PFSK-1 (cell line): ENCODE measurements around the gene CPSF7. TPM values are rescaled to one million over a fixed set of nuclear protein-coding genes. Genes with fewer than 3 reads are reported as not detected.

Experiments
- FOXP2 ChIP-seq: optimal IDR thresholded peaks from 2 replicates; pipeline ENCODE3; 2011; ENCODE audit warnings: borderline replicate concordance, control low read depth, inconsistent platforms; ENCODE audit not compliant: insufficient read depth; ENCODE audit errors: extremely low read length, extremely low read depth
- POLR2AphosphoS5 ChIP-seq: IDR thresholded peaks from 2 replicates; pipeline ENCODE4 v1.6.1; 2012; ENCODE audit warnings: low read depth, mild to moderate bottlenecking, control low read depth, low read length, moderate library complexity
- SIN3A ChIP-seq: IDR thresholded peaks from 2 replicates; pipeline ENCODE4 v1.6.1; 2012; ENCODE audit warnings: mild to moderate bottlenecking, low read length, moderate library complexity, borderline replicate concordance; ENCODE audit not compliant: insufficient read depth
- TAF1 ChIP-seq: IDR thresholded peaks from 2 replicates; pipeline ENCODE4 v1.6.1; 2012; ENCODE audit warnings: low read length, control low read depth, borderline replicate concordance; ENCODE audit not compliant: insufficient read depth
- polyA plus RNA-seq: library from polyadenylated mRNA; unstranded; fragments of >200 nt; gene quantifications from one replicate; pipeline ENCODE4 v1.2.1, GENCODE V29; 2012; ENCODE audit warnings: low read depth, missing spikeins; ENCODE audit not compliant: insufficient read length
- TF ChIP-seq, protein P1 (sequence below), 2 experiments: IDR thresholded peaks; 2 replicates each; pipeline versions ENCODE4 v1.6.1 to v1.8.0; 2011 to 2012; ENCODE audit warnings: low read depth in 2 of 2, low read length in 2 of 2, control low read depth in 1 of 2, inconsistent platforms in 1 of 2, mild to moderate bottlenecking in 1 of 2, moderate library complexity in 1 of 2; ENCODE audit not compliant: insufficient read depth in 1 of 2

The CPSF7 gene
- polyA plus RNA-seq = 53.8 TPM

- TF ChIP-seq POLR2AphosphoS5 = peak; percentile 76
- TF ChIP-seq, protein P1, sequence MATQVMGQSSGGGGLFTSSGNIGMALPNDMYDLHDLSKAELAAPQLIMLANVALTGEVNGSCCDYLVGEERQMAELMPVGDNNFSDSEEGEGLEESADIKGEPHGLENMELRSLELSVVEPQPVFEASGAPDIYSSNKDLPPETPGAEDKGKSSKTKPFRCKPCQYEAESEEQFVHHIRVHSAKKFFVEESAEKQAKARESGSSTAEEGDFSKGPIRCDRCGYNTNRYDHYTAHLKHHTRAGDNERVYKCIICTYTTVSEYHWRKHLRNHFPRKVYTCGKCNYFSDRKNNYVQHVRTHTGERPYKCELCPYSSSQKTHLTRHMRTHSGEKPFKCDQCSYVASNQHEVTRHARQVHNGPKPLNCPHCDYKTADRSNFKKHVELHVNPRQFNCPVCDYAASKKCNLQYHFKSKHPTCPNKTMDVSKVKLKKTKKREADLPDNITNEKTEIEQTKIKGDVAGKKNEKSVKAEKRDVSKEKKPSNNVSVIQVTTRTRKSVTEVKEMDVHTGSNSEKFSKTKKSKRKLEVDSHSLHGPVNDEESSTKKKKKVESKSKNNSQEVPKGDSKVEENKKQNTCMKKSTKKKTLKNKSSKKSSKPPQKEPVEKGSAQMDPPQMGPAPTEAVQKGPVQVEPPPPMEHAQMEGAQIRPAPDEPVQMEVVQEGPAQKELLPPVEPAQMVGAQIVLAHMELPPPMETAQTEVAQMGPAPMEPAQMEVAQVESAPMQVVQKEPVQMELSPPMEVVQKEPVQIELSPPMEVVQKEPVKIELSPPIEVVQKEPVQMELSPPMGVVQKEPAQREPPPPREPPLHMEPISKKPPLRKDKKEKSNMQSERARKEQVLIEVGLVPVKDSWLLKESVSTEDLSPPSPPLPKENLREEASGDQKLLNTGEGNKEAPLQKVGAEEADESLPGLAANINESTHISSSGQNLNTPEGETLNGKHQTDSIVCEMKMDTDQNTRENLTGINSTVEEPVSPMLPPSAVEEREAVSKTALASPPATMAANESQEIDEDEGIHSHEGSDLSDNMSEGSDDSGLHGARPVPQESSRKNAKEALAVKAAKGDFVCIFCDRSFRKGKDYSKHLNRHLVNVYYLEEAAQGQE (IDR thresholded peaks at IDR 0.05; ENCODE audit: insufficient read depth in 1 of 2, low read depth in 2 of 2, low read length in 2 of 2) = no peak
- no peak for TF ChIP-seq SIN3A
- TF ChIP-seq FOXP2 = peak; percentile 93
- peak; percentile 78 for TF ChIP-seq TAF1
These were observed at the start of gene CPSF7, which contains the start of gene SDHAF2 for GRCh38 chr11:61429691-61430582. CPSF7 (minus strand) TSS chr11:61429975; CDS start chr11:61429235, 740 bp downstream. SDHAF2 (plus strand) TSS chr11:61430124; CDS start chr11:61430147, 23 bp downstream.

DNA sequence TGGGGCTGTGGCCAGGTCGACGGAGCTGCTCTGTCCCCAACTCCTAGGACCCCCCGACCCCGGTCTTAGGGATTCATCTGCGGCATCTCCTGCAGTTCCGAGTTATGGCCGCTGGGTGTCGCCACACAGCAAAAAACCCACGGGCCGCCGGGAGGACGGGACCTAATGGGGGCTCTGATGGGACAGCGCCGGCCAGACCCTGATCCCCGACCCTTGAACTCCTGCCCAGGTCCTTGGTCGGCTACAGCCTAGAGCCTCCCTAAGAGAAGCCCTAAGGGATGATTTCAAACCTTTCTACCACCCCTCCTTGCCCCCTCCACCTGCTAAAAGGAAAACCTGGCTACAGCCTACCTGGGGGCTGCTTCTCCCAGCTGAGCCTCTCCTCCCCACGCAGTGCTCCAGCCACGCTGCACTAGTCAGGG, 48.0 kb upstream of the CPSF7 start:
- TF ChIP-seq TAF1 (no peak), FOXP2 (no peak), SIN3A (no peak), POLR2AphosphoS5 (no peak)
- TF ChIP-seq, protein P1 (IDR thresholded peaks at IDR 0.05; ENCODE audit: insufficient read depth in 1 of 2, low read depth in 2 of 2, low read length in 2 of 2) = 0 out of 4 replicates have a peak, but pooled peaks of 1 of the 2 experiments have one; percentile 38

- TF ChIP-seq FOXP2 = no peak
- no peak for TF ChIP-seq POLR2AphosphoS5
- TF ChIP-seq SIN3A = no peak
- TF ChIP-seq, protein P1 (IDR thresholded peaks at IDR 0.05; ENCODE audit: insufficient read depth in 1 of 2, low read depth in 2 of 2, low read length in 2 of 2) = no peak
- no peak for TF ChIP-seq TAF1
These were observed 47.4 kb upstream of the CPSF7 start for GRCh38 chr11:61477126-61477525.

DNA sequence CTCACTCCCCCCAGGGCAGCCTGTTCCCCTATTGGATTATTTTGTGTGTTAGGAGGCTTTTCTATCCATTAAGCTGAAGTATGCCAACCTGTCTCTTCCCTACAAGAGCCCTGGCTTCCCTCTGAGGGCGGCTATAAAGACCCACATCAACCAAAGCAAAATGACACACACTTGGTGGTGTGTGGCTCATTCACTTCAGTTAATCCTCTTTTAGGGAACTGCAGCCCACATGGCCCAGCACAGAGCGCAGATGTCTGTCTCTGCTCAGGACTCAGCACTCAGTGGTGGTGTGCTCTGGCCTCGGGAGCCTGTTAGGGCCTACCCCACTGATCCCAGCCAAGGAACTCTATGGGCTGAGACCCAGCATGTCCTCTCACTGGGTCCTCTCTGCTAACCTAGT, 46.6 kb upstream of the CPSF7 start:
- no peak for TF ChIP-seq TAF1
- no peak for TF ChIP-seq FOXP2
- no peak for TF ChIP-seq POLR2AphosphoS5
- TF ChIP-seq SIN3A = no peak
- TF ChIP-seq, protein P1 (IDR thresholded peaks at IDR 0.05; ENCODE audit: insufficient read depth in 1 of 2, low read depth in 2 of 2, low read length in 2 of 2) = no peak
